GM18858 (cell line): ENCODE measurements around the gene GALNT10.

Experiments used
- ATAC-seq: cut with Tn5 transposase; IDR thresholded peaks from one replicate; pipeline ENCODE4 v1.9.1; 2021; ENCODE audit not compliant: unreplicated experiment

GALNT10 gene

DNA sequence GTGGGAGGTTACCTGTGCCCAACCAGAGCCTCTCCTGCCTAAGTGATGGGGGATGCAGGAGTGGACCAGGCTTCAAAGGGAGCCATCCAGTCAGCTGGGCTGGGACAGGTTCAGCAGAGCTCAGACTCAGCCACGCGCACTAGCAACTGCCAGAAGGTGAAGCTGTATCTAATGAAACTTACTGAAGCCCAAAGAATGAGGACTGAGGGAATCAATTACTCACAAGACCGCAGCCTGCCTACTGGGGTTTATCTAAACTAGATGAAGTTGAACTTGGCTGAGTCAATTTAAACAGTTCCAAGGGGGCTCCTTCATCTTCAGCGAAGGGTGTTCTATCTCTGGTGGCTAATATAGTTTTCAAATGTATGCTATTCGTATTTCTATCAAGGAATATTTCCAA, 276.1 kb downstream of the GALNT10 start:
- no peak for ATAC-seq

DNA sequence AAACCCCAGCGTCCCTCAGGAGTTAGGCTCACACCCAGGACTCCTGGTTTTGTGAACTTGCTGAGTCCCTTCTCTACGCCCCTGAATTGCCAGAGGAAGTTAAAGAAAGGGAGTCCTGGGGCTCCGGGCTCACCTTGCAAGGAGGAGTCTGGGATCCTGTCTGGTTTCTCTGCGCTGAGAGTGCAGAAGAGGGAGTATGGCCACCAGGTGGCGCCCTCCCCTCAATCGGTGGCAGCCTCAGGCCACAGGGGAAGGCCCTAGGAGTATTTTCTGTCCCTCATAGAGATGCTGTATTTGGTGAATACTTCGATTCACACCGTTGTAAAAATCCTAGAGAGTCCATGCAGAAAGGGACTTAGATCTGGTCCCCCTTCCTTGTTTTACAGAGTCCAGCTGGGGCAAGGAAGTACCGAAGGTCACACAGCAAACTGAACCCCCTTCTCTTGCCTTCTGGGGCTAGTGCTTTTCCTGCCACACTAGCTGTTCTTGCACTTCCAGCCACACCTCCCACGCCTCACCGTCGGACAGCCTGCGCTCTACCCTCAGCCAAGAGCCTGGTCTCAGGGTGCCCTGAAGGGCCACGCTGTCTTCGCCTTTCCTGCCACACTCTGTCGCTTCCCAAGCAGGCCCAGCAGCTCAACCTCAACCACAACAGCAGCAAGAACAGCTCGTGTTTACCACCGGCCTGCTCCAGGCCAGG, 277.3 kb downstream of the GALNT10 start:
- peak; percentile 94 for ATAC-seq

DNA sequence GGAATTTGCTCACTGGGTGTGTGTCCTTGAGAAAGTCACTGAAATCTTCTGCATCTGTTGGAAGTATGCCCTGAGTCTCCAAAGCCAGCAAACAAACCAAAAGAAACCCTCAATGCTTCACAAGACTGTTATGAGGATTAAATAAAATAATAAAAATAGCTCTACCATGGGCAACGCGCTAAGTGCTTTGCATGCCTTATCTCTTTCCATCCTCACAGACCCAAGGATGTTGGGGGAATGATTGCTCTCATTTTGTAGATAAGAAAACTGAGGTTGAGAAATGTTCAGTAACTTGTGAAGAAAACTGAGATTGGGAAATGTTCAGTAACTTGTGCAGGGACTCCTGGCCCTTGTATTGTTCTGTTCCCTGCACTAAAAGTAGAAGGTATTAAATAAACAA, 279.6 kb downstream of the GALNT10 start:
- ATAC-seq, result no peak
